ENCODE measurements around the gene BAG3. TPM values are rescaled to one million over a fixed set of nuclear protein-coding genes. Genes with fewer than 3 reads are reported as not detected.
"Not testable (repeated sequence)": the region's sequence is repeated elsewhere in the genome, so short reads cannot be mapped to it uniquely, and the experiment has no call there.

Gene BAG3
- 6.3 and 26.8 TPM in 2 replicates for total RNA-seq

- DNase-seq (ENCODE audit: low read depth), result peak; percentile 80
These were observed at the start of gene BAG3 for GRCh38 chr10:119650692-119651513. BAG3 (plus strand) TSS chr10:119651380; CDS start chr10:119651676, 296 bp downstream.

GRCh38 chr10:119602241-119603095, 48.7 kb upstream of the BAG3 start:
- no peak for DNase-seq (ENCODE audit: low read depth)

DNA sequence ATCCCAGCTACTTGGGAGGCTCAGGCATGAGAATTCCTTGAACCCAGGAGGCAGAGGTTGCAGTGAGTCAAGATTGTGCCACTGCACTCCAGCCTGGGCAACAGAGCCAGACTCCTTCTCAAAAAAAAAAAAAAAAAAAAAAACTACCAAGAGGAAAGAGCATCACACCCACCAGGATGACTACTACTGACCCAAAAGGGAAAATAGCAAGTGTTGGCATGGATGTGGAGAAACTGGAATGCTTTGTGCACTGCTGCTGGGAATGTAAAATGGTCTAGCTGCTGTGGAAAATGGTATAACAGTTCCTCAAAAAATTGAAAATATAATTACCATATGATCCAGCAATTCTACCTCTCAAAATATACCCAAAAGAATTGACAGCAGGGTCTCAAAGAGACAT, 46.7 kb upstream of the BAG3 start:
- no peak for DNase-seq (ENCODE audit: low read depth)

DNA sequence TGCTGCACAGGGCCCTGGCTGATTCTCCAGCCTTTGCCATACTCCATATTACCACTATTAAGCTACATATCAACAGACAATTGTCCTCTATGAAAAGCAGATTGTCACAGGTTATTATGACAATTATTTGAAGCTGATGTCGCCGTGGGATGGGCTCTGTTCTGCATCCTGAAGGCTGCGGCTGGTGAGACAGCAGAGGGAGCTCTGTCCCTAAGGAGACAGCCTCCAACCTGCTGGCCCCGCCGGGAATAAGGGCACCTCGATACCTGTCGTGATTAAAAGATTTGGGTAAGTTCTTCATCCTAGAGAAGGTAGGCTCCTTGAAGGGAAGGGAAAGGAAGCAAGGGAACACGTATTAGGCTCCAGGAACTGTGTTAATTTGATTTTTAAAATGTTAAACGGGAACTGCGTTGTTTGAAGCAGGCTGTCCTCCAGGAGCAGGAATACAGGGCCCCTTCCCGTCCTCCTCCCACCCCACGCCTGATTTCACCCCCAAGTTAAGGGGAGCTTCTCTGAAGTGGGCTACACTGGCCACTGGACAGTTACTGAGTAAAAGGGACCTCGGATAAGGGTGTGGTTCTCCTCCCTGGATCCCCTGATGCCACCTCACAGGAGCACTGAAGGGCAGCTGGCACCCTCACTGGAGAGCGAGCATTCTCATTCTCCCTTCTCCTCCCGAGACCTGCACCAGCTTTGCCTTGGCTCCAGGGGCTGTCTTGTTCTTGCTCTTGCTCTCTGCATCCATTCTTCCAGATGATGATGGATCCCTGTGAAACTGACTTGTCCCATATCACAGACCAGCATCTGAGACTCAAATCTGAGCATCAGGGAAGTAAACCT, 42.6 kb upstream of the BAG3 start:
- DNase-seq (ENCODE audit: low read depth), result no peak

DNA sequence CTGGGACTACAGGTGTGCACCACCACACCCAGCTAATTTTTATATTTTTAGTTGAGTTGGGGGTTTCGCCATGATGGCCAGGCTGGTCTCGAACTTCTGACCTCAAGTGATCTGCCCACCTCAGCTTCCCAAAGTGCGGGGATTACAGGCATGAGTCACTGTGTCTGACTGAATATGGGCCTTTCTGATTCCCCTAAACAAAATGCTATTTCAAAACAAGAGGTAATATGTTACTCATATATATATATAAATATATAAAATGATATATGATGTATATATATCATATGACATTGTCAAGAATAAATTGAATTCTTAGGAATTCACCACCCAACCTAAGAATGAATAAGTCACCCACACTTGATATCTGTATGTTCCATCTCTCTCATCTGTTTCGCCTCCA, 41.7 kb upstream of the BAG3 start:
- no peak for DNase-seq (ENCODE audit: low read depth)

DNA sequence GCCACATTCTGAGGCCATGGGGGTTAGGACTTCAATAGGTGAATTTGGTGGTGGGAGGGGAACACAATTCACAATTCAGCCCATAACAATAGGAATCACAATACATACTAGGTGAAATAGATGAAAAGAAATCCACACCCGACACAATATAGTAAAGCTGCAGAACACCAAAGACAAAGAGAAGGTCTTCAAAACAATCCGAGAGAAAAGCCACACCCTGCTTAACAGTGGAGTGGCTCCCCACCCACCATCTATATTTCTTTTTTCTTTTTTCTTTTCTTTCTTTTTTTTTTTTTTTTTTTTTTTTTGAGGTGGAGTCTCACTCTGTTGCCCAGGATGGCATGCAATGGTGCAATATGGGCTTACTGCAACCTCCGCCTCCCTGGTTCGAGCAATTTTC, 39.7 kb upstream of the BAG3 start:
- no peak for DNase-seq (ENCODE audit: low read depth)

GRCh38 chr10:119613741-119614140, 37.4 kb upstream of the BAG3 start:
- DNase-seq (ENCODE audit: low read depth), result no peak

DNA sequence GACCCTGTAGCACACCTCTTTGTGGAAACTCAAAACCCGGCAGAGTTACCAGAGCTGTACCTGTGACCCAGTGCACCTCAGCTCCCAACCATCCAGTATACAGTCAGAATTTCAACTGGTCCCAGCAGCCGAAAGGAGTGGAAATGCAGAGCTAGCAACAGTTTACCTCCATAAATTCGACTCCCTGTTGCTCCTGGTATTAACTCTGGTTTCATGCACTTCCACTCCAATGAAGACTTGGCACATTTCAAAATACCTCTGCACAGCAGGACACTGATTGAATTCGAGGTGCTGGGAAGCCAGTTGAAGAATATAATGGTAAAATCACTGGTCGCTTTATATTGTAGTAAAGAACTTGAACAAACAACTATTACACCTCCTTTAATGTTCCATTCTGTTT, 36.5 kb upstream of the BAG3 start:
- no peak for DNase-seq (ENCODE audit: low read depth)

GRCh38 chr10:119616882-119617570, 34.2 kb upstream of the BAG3 start:
- no peak for DNase-seq (ENCODE audit: low read depth)

DNA sequence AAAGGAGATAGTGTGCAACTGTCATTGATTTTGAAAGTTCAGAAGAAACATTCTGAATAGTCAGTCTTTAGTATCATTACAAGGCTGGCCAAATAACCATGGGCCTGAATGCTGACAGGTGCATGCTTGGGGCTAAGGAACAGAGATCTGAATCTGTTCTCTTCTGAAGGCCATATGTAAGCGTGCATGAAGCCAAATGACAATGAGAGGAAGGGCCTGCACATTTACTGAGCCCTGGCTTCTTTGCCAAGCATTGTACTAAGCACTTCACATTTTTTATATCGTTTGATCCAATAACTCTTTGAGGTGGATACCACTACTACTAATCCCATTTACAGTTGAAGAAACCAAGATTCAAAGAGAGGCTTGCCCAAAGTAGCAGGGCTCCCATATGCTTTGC, 32.0 kb upstream of the BAG3 start:
- no peak for DNase-seq (ENCODE audit: low read depth)

- not testable (repeated sequence) for DNase-seq (ENCODE audit: low read depth)
These were observed 31.4 kb upstream of the BAG3 start for GRCh38 chr10:119619811-119620210.

- DNase-seq (ENCODE audit: low read depth), result peak; percentile 81
These were observed 30.7 kb upstream of the BAG3 start for GRCh38 chr10:119620241-119621077.

GRCh38 chr10:119621078-119621384, 30.1 kb upstream of the BAG3 start:
- DNase-seq (ENCODE audit: low read depth), result no peak

DNA sequence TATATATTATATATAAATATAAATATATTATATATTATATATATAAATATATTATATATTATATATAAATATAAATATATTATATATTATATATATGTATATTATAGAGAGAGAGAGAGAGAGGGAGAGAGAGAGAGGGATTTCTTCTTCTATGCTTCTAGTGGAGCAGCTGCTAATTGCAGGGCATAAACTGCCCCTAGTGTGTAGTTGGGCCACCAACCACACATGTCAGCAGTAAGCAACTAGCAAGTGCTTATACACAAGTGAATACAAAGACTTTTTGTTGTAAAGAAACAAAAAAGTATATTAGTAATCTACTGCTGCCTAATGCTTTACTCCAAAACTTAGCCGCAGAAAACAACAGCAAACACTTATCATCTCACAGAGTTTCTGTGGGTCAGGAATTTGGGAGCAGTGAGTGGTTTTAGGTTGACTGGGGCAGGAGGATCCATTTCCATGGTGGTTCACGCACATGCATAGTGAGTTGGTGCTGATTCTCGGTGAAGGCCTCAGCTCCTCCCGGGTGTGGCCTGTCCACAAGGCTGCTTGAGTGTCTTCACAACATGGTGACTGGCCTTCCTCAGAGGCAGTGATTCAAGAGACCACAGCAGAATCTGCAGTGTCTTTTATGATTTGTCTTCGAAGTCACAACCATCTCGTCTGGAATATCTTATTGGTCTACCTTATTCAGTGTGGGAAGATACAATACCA, 25.5 kb upstream of the BAG3 start:
- DNase-seq (ENCODE audit: low read depth), result no peak

DNA sequence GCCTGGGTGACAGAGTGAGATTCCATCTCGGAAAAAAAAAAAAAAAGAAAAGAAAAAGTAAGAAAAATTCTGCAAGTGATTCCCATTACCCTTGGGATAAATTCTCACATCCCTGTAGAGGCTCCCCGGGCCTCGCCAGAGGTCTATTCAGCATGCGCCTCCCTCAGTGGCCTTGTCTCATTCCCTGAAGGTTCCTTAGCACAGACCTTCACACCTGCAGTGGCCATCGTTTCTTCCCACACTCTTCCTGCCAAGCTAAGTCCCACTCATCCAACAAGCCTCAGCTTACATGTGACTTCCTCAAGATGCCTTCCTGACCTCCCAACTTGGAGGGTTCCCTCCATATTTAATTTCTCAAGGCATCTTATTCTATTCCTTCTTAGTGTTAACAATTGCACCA, 20.9 kb upstream of the BAG3 start:
- DNase-seq (ENCODE audit: low read depth), result no peak

DNA sequence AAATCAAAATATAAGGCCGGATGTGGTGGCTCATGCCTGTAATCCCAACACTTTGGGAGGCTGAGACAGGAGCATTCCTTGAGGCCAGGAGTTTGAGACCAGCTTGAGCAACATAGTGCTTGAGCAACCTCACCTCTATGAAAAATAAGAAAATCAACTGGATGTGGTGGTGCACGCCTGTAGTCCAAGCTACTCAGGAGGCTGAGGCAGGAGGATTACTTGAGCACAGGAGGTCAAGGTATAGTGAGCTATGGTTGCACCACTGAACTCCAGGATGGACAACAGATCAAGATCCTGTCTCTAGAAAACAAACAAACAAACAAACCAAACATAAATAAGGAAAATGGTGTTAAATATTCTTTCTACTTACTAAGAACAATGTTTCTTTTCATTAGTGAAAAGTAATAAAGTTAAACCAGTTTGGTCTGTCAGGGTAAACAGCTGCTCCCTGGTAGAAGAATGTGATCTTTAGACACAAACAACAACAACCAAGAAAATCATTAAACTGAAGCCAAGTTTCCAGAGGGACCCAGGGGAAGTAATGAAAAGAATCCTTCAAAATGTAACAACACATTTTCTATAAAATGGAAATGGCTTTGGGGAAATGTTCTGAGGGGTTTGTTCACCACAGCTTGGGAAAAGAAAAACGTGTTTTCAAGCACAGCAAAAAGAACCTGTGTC, 17.5 kb upstream of the BAG3 start:
- DNase-seq (ENCODE audit: low read depth), result peak; percentile 46

GRCh38 chr10:119634219-119634544, 17.0 kb upstream of the BAG3 start:
- peak; percentile 60 for DNase-seq (ENCODE audit: low read depth)

GRCh38 chr10:119637631-119638030, 13.5 kb upstream of the BAG3 start:
- no peak for DNase-seq (ENCODE audit: low read depth)

- DNase-seq (ENCODE audit: low read depth), result no peak
These were observed 12.2 kb upstream of the BAG3 start for GRCh38 chr10:119638982-119639381.

- no peak for DNase-seq (ENCODE audit: low read depth)
These were observed 10.8 kb upstream of the BAG3 start for GRCh38 chr10:119640384-119640783.

Measured in renal cortical epithelial cell (primary cell).